Aorta (tissue), 5 donors: Measurements from ENCODE around the gene TBC1D16. TPM values are rescaled to one million over a fixed set of nuclear protein-coding genes. Genes with fewer than 3 reads are reported as not detected.
"Not testable (repeated sequence)": the region's sequence is repeated elsewhere in the genome, so short reads cannot be mapped to it uniquely, and the experiment has no call there.

Experiments
- ATAC-seq: fragments of 200-7000 bp; cut with Tn5 transposase; one replicate; pipeline ENCODE4 v1.9.1; 2022; ENCODE audit warnings: moderate library complexity; ENCODE audit not compliant: low FRiP score
- DNase-seq, 2 donors: peaks; one replicate each; pipeline ENCODE4 v3.0.0-alpha.2; 2020
- H3K27ac ChIP-seq, 2 donors: one replicate each; pipeline ENCODE4 v1.5.1; 2013; ENCODE audit warnings: low read length in 2 of 2, mild to moderate bottlenecking in 2 of 2, moderate library complexity in 2 of 2, control low read depth in 1 of 2, inconsistent platforms in 1 of 2, low read depth in 1 of 2
- H3K27me3 ChIP-seq, 2 donors: one replicate each; pipeline ENCODE4 v1.6.1; 2013; ENCODE audit warnings: control low read depth in 1 of 2, low read length in 1 of 2, mild to moderate bottlenecking in 1 of 2, moderate library complexity in 1 of 2; ENCODE audit not compliant: insufficient read depth in 2 of 2, control insufficient read depth in 1 of 2
- H3K36me3 ChIP-seq, 2 donors: one replicate each; pipeline ENCODE4 v1.6.1; 2013; ENCODE audit warnings: control low read depth in 1 of 2, low read length in 1 of 2, mild to moderate bottlenecking in 1 of 2; ENCODE audit not compliant: insufficient read depth in 2 of 2, control insufficient read depth in 1 of 2
- H3K4me1 ChIP-seq, 2 donors: one replicate each; pipeline ENCODE4 v1.6.1; 2013; ENCODE audit warnings: low read length in 2 of 2, control low read depth in 1 of 2, mild to moderate bottlenecking in 1 of 2, moderate library complexity in 1 of 2; ENCODE audit not compliant: insufficient read depth in 2 of 2, control insufficient read depth in 1 of 2
- H3K4me3 ChIP-seq, 2 donors: one replicate each; pipeline ENCODE4 v1.5.1; 2013; ENCODE audit warnings: low read length in 2 of 2, control low read depth in 1 of 2, mild to moderate bottlenecking in 1 of 2
- H3K9me3 ChIP-seq: one replicate; pipeline ENCODE4 v1.6.1; 2013; ENCODE audit warnings: mild to moderate bottlenecking, low read length; ENCODE audit not compliant: control insufficient read depth
- WGBS, 2 donors: extraction: QIAGEN DNeasy Blood & Tissue Kit; methylation state at CpG; one replicate each; pipeline ENCODE4 v1.1.7; 2013; 5-methylcytosine and 5-hydroxymethylcytosine counted together
- intact Hi-C, 2 donors: fragments of 100-400 bp; cut with DNase I; formaldehyde crosslinking; loops; one replicate each; pipeline versions ENCODE4 v1.14.2 to v1.15.0; 2022
- polyA plus RNA-seq, 2 donors: library from polyadenylated mRNA; stranded (reverse); fragments of 200-250 nt; gene quantifications; one replicate each; pipeline ENCODE4 v1.2.3, GENCODE V29; 2013
- total RNA-seq, 2 donors: library from RNA; stranded (reverse); fragmentation: NEBNext Ultra II Directional; extraction: Animal tissue kit (Norgen Biotek cat#: 25700); gene quantifications; one replicate each; pipeline ENCODE4 v1.2.1, GENCODE V29; 2021
- donor health status: healthy with polysubstance abuse.
- donor health status: Bipolar disorder and iron deficiency.
- donor health status: DM: no; HTN: no; CAD: no.
- donor health status: DM: no; HTN: no; CAD: no.
- donor health status: DM: yes; HTN: yes; CAD: no.

TBC1D16 gene
- total and polyA plus RNA-seq, 4 donors, result 6.4 to 43.6 (median 27.7) TPM

DNA sequence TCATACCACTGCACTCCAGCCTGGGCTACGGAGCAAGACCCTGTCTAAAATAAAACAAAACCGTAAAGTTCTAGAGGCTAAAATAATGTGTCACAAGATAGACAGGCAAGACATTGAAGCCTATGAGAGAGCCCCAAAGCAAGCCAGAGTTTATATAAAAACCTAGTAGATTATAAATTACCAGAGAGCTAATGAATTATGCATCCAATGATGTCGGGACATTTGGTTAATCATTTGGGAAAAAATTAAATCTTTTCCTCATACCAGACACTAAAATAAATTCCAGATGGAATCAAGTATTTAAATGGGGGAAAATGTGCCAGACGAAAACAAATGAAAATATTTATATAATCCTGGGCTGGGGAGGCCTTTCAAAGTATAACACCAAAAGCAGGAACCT is 25.0 kb upstream of the TBC1D16 start:
- ATAC-seq, result no peak
- WGBS, 2 donors, result 12 to 18% methylated on average over 4 of the region's 4 CpGs
- DNase-seq, result no peak
- intact Hi-C loops, result no loop called here
- H3K27ac ChIP-seq, result no peak overlapping the region
- H3K9me3 ChIP-seq, result no peaks in the 10 kb centered on the region
- no peaks in the 10 kb centered on the region for H3K4me1 ChIP-seq
- no peaks in the 10 kb centered on the region for H3K36me3 ChIP-seq
- no peak overlapping the region for H3K4me3 ChIP-seq
- no peaks in the 10 kb centered on the region for H3K27me3 ChIP-seq

DNA sequence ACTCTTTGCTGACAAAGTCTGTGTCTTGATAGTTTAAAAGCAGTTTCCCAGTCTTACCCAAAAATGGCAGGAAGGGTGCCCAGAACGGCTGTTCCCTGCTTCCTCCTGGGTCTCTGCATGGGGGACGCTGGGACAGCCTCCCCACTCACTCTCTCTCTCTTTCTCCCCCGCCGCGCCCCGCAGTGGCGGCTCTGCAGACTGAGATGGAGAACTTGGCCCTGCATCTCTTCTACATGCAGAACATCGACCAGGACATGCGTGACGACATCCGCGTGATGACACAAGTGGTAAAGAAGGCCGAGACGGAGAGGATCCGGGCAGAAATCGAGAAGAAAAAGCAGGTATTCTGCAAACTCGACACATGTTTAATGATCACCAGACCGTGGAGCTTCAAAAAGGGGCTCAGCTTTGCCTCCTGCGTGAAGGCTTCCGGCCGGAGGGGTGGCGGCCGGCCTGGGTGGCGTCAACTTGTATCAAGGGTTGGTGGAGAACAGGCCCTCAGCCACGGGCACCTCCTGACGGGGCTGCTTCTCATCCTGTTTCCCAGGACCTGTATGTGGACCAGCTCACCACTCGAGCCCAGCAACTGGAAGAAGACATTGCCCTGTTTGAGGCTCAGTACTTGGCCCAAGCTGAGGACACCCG is 22.8 kb upstream of the TBC1D16 start:
- no peaks in the 10 kb centered on the region for H3K9me3 ChIP-seq
- 96% methylated on average over 28 of the region's 28 CpGs for WGBS, 2 donors
- H3K4me1 ChIP-seq, result no peaks in the 10 kb centered on the region
- no peak overlapping the region for H3K4me3 ChIP-seq
- H3K27me3 ChIP-seq, result no peaks in the 10 kb centered on the region
- no peak for ATAC-seq
- H3K36me3 ChIP-seq, result no peaks in the 10 kb centered on the region
- no peak overlapping the region for H3K27ac ChIP-seq
- no peak for DNase-seq
- intact Hi-C loops, result no loop called here

- Histone ChIP-seq H3K4me3 (no peak overlapping the region), H3K36me3 (no peaks in the 10 kb centered on the region), H3K4me1 (no peaks in the 10 kb centered on the region), H3K9me3 (no peaks in the 10 kb centered on the region), H3K27me3 (no peaks in the 10 kb centered on the region), H3K27ac (no peak overlapping the region)
- DNase-seq, result no peak
- intact Hi-C loops, result no loop called here
- ATAC-seq, result no peak
- 88 to 92% methylated on average over 9 of the region's 9 CpGs for WGBS, 2 donors
Measured at GRCh38 chr17:80055597-80055996, 19.9 kb upstream of the TBC1D16 start.

DNA sequence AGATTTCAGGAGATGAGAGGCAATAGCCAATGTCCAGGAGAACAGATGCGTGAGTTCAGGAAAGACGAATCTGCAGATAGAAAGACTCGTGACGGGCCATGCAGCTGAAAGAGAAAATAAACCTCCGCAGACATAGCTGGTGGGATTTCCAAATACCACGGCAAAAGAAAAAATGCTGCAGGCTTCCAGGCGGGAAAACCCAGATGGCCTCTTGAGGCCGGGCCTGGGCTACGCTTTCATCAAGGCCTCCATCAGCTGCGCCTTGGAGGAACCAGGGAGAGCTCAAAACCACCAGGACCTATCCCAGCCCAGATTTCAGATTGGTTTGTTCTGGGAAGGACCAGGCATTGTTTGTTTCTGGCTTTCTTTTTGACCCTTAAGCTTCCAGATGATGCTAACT is 17.4 kb upstream of the TBC1D16 start:
- no peaks in the 10 kb centered on the region for H3K27me3 ChIP-seq
- H3K36me3 ChIP-seq, result no peaks in the 10 kb centered on the region
- no peak overlapping the region for H3K4me3 ChIP-seq
- no peaks in the 10 kb centered on the region for H3K9me3 ChIP-seq
- no peak for ATAC-seq
- H3K27ac ChIP-seq, result no peak overlapping the region
- intact Hi-C loops, result no loop called here
- H3K4me1 ChIP-seq, result no peaks in the 10 kb centered on the region
- WGBS, 2 donors, result 89 to 93% methylated on average over 10 of the region's 10 CpGs
- no peak for DNase-seq

- WGBS, 2 donors, result 93 to 95% methylated on average over 11 of the region's 11 CpGs
- Histone ChIP-seq H3K36me3 (no peaks in the 10 kb centered on the region), H3K27me3 (no peaks in the 10 kb centered on the region), H3K27ac (no peak overlapping the region), H3K4me3 (no peak overlapping the region), H3K4me1 (no peaks in the 10 kb centered on the region), H3K9me3 (no peaks in the 10 kb centered on the region)
- intact Hi-C loops, result no loop called here
- peak; percentile 48 for ATAC-seq
- no peak for DNase-seq
Measured at GRCh38 chr17:80051681-80052080, 16.0 kb upstream of the TBC1D16 start.

GRCh38 chr17:80050706-80051105 is 15.0 kb upstream of the TBC1D16 start:
- Histone ChIP-seq H3K4me1 (no peaks in the 10 kb centered on the region), H3K9me3 (no peaks in the 10 kb centered on the region), H3K36me3 (no peaks in the 10 kb centered on the region), H3K27me3 (no peaks in the 10 kb centered on the region), H3K27ac (no peak overlapping the region), H3K4me3 (no peak overlapping the region)
- DNase-seq (no peak), ATAC-seq (no peak)
- 89 to 95% methylated on average over 16 of the region's 16 CpGs for WGBS, 2 donors
- intact Hi-C loops, result no loop called here

DNA sequence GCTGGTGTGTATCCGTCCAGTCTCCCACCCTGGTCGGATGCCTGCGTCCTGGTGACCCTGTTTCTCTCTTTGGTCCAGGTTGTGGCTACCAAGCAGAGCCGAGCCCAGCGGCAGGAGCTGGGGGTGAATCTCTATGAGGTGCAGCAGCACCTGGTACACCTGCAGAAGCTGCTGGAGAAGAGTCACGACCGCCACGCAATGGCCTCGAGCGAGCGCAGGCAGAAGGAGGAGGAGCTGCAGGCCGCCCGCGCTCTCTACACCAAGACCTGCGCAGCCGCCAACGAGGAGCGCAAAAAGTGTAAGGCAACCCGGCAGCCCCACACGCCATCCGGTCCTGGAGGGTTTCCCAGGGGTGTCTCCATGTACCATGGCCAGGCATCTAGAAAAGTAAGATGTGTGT is 14.3 kb upstream of the TBC1D16 start:
- no peak overlapping the region for H3K4me3 ChIP-seq
- no peaks in the 10 kb centered on the region for H3K9me3 ChIP-seq
- intact Hi-C loops, result no loop called here
- H3K4me1 ChIP-seq, result no peaks in the 10 kb centered on the region
- ATAC-seq (no peak), DNase-seq (no peak)
- no peak overlapping the region for H3K27ac ChIP-seq
- H3K27me3 ChIP-seq, result no peaks in the 10 kb centered on the region
- 94 to 97% methylated on average over 21 of the region's 21 CpGs for WGBS, 2 donors
- H3K36me3 ChIP-seq, result no peaks in the 10 kb centered on the region

GRCh38 chr17:80047176-80047575 is 11.5 kb upstream of the TBC1D16 start:
- intact Hi-C loops, result no loop called here
- no peak for ATAC-seq

DNA sequence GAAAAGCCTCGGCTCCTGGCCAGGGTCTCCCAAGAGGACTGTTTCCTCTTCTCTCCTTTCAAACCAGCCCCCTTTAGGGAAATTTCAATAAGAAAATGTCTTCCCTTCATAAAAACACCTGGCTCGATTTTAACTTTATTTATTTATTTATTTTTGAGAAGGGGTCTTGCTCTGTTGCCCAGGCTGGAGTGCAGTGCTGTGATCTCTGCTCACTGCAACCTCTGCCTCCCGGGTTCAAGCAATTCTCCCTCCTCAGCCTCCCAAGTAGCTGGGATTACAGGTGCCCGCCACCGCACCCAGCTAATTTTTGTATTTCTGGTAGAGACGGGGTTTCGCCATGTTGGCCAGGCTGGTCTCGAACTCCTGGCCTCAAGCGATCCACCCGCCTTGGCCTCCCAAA is 11.0 kb upstream of the TBC1D16 start:
- H3K27me3 ChIP-seq, intact Hi-C loops, DNase-seq, H3K9me3 ChIP-seq, H3K36me3 ChIP-seq, H3K4me1 ChIP-seq, H3K4me3 ChIP-seq, ATAC-seq, H3K27ac ChIP-seq: not testable (repeated sequence)
- 95 to 96% methylated on average over 10 of the region's 10 CpGs for WGBS, 2 donors

More at GRCh38 chr17:80047176-80047575, 11.5 kb upstream of the TBC1D16 start:
- no peak overlapping the region for H3K27ac ChIP-seq
- no peaks in the 10 kb centered on the region for H3K9me3 ChIP-seq
- no peak for DNase-seq
- H3K4me1 ChIP-seq, result no peaks in the 10 kb centered on the region
- H3K27me3 ChIP-seq, result no peaks in the 10 kb centered on the region
- H3K4me3 ChIP-seq, result no peak overlapping the region
- 92 to 95% methylated on average over 11 of the region's 11 CpGs for WGBS, 2 donors
- no peaks in the 10 kb centered on the region for H3K36me3 ChIP-seq
